GM12878 (cell line): ENCODE results near the gene BIRC5. TPM values are rescaled to one million over a fixed set of nuclear protein-coding genes. Genes with fewer than 3 reads are reported as not detected.

ENCODE experiments used
- ATAC-seq: fragments of 200-7000 bp; cut with Tn5 transposase; 3 replicates; pipeline ENCODE4 v1.9.1; 2020; ENCODE audit warnings: mild to moderate bottlenecking, moderate library complexity
- BruUV-seq: library from RNA; stranded (reverse); fragments of 400-500 nt; replicated peaks from 2 replicates; lab custom pipeline; 2021; lab: Mats Ljungman, UMichigan
- CTCF ChIA-PET: fragments of 300-600 bp; sonication (Branson Sonifier 250); formaldehyde crosslinking; extraction: SDS; loops from one replicate; lab custom pipeline; 2021; ENCODE audit warnings: inconsistent platforms; lab: Yijun Ruan, JAX
- POLR2A ChIA-PET: fragments of 350-600 bp; formaldehyde crosslinking; extraction: SDS; loops from one replicate; lab custom pipeline; 2021; ENCODE audit warnings: inconsistent platforms; lab: Charles Lee
- RAD21 ChIA-PET: fragments of 300-600 bp; sonication (Branson Sonifier 250); formaldehyde crosslinking; loops from one replicate; lab custom pipeline; 2023; ENCODE audit warnings: antibody characterized with exemption; ENCODE audit not compliant: unreplicated experiment; lab: Charles Lee
- SMC1A ChIA-PET: fragments of 300-600 bp; sonication (Branson Sonifier 250); formaldehyde crosslinking; loops from one replicate; lab custom pipeline; 2023; ENCODE audit not compliant: unreplicated experiment, uncharacterized antibody; lab: Charles Lee
- DNase-seq: peaks from one replicate; pipeline ENCODE4 v3.0.0-alpha.2; 2011; ENCODE audit warnings: low read depth, low spot score
- FAIRE-seq: peaks from 3 replicates; lab custom pipeline; 2011; peaks lifted over from hg19 to GRCh38; lab: Jason Lieb, UNC
- H2AFZ ChIP-seq: 2 replicates; pipeline ENCODE4 v1.6.0; 2011; ENCODE audit warnings: low read depth, low read length, control low read depth; ENCODE audit not compliant: control insufficient read depth
- H3K27ac ChIP-seq: 2 replicates; pipeline ENCODE4 v1.5.1; 2011; ENCODE audit warnings: control low read depth; ENCODE audit not compliant: control insufficient read depth, insufficient read depth
- H3K27me3 ChIP-seq, 2 experiments: replicated peaks in 1 of 2; 2 replicates each; pipeline versions ENCODE4 v1.6.0 to v1.6.1; 2011; ENCODE audit warnings: low read length in 1 of 2; ENCODE audit not compliant: control insufficient read depth in 2 of 2, insufficient read depth in 2 of 2
- H3K36me3 ChIP-seq, 2 experiments: 2 replicates each; pipeline ENCODE4 v1.5.1; 2011; ENCODE audit warnings: low read length in 1 of 2; ENCODE audit not compliant: control insufficient read depth in 2 of 2, insufficient read depth in 2 of 2
- H3K4me1 ChIP-seq: 2 replicates; pipeline ENCODE4 v1.6.1; 2011; ENCODE audit warnings: mild to moderate bottlenecking, low read length, moderate library complexity, mixed read lengths; ENCODE audit not compliant: control insufficient read depth, insufficient read depth
- H3K4me2 ChIP-seq: 2 replicates; pipeline ENCODE4 v1.6.0; 2011; ENCODE audit warnings: control low read depth; ENCODE audit not compliant: control insufficient read depth, insufficient read depth
- H3K4me3 ChIP-seq: fragments of 200-600 bp; sonication (generic); 2 replicates; pipeline ENCODE4 v1.5.1; 2016
- H3K79me2 ChIP-seq: 2 replicates; pipeline ENCODE4 v1.6.0; 2011; ENCODE audit warnings: low read length; ENCODE audit not compliant: control insufficient read depth, insufficient read depth
- H3K9ac ChIP-seq: 2 replicates; pipeline ENCODE4 v1.8.0; 2011; ENCODE audit warnings: low read length, control low read depth, mixed read lengths; ENCODE audit not compliant: control insufficient read depth, insufficient read depth
- H3K9me3 ChIP-seq: replicated peaks from 3 replicates; pipeline ENCODE4 v1.5.1; 2011; ENCODE audit warnings: mild to moderate bottlenecking, low read length; ENCODE audit not compliant: control insufficient read depth, insufficient read depth
- H4K20me1 ChIP-seq: 2 replicates; pipeline ENCODE4 v1.6.0; 2011; ENCODE audit not compliant: control insufficient read depth, insufficient read depth
- CBX3 ChIP-seq: fragments of 200-600 bp; sonication (generic); IDR thresholded peaks from 2 replicates; pipeline ENCODE4 v1.6.1; 2016; ENCODE audit warnings: low read depth, borderline replicate concordance
- KLF5 ChIP-seq: fragments of 450-650 bp; IDR thresholded peaks from 2 replicates; pipeline ENCODE4 v1.6.1; 2014; ENCODE audit warnings: mild to moderate bottlenecking; ENCODE audit not compliant: partially characterized antibody
- MXI1 ChIP-seq: fragments of 150-350 bp; IDR thresholded peaks from 2 replicates; pipeline ENCODE4 v1.6.1; 2011; ENCODE audit warnings: low read depth, mild to moderate bottlenecking, inconsistent platforms, low read length, improper control_type of control experiment
- NFXL1 ChIP-seq: fragments of 450-650 bp; IDR thresholded peaks from 2 replicates; pipeline ENCODE4 v1.6.1; 2017; ENCODE audit warnings: antibody characterized with exemption, mild to moderate bottlenecking, borderline replicate concordance
- TCF12 ChIP-seq: IDR thresholded peaks from 2 replicates; pipeline ENCODE4 v1.6.1; 2011; ENCODE audit warnings: low read depth, mild to moderate bottlenecking, low read length
- ZNF274 ChIP-seq: IDR thresholded peaks from one replicate; pipeline ENCODE4 v1.8.0; 2011; ENCODE audit not compliant: insufficient read length, insufficient read depth
- WGBS: methylation state at CpG from one replicate; pipeline ENCODE4 v1.1.6; 2016; ENCODE audit warnings: low lambda C conversion rate; ENCODE audit not compliant: insufficient replicate concordance, insufficient coverage; ENCODE audit errors: missing lambda C conversion rate; 5-methylcytosine and 5-hydroxymethylcytosine counted together
- in situ Hi-C: fragments of 300-500 bp; cut with MboI; formaldehyde crosslinking; loops from 9 replicates; pipeline ENCODE4 v1.14.3; 2018; ENCODE audit warnings: mixed read lengths
- intact Hi-C: fragments of 100-400 bp; cut with micrococcal nuclease; formaldehyde crosslinking; loops from one replicate; pipeline ENCODE4 v1.14.2; 2022; ENCODE audit not compliant: unreplicated experiment
- polyA plus RNA-seq, 11 experiments: library from polyadenylated mRNA; depleted of rRNA in 4 of 11; unstranded in 6 of 11; stranded (reverse) in 5 of 11; fragments of >200 nt; fragmentation: Nextera tagmentation in 4 of 11; fragmentation: Illumina TruSeq in 1 of 11; extraction: Ambion mirVana in 4 of 11; extraction: Trizol in 1 of 11; gene quantifications; 1 replicate in 1 of 11; 2 replicates in 10 of 11; pipeline versions ENCODE4 v1.2.1 to v1.2.3, GENCODE V29; 2011 to 2016; ENCODE audit warnings: inconsistent platforms in 2 of 11, missing spikeins in 2 of 11, low read depth in 1 of 11
- total RNA-seq, 4 experiments: library from RNA; depleted of rRNA in 3 of 4; stranded (reverse); fragments of >200 nt in 3 of 4; fragmentation: Illumina TruSeq in 1 of 4; extraction: Trizol in 1 of 4; gene quantifications; 2 replicates each; pipeline versions ENCODE4 v1.2.1 to v1.2.3, GENCODE V29; 2013 to 2021
- TF ChIP-seq, protein P1 (sequence below): fragments of 450-650 bp; IDR thresholded peaks from 2 replicates; pipeline ENCODE4 v1.6.1; 2017; ENCODE audit warnings: mild to moderate bottlenecking, low read depth, inconsistent platforms; ENCODE audit not compliant: poor library complexity, severe bottlenecking
- TF ChIP-seq, protein P2 (sequence below): fragments of 450-650 bp; IDR thresholded peaks from 2 replicates; pipeline ENCODE4 v1.6.1; 2018; ENCODE audit warnings: borderline replicate concordance, mild to moderate bottlenecking; ENCODE audit not compliant: partially characterized antibody

Gene BIRC5
- total and polyA plus RNA-seq, 10 of the 15 experiments (the other 5 are each of a cell fraction or from before 2014, with no cell fraction given): 41.0 to 175 (median 90.8) TPM

DNA sequence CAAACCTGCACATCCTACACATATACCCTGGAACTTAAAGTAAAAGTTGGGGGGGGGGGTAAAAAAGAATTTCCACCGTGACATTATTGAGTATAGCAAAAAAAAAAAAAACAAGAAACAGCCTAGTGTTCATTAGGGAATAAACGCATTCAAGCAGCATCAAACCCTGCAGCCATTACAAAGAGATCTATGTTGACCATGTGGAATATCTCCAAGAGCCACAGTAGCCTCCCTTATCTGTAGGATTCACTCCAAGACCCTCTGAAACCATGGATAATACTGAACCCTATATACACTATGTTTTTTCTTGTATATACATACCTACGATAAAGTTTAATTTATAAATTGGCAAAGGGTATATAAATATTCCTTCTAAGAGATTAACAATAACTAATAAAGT lies 5.6 kb upstream of the BIRC5 start:
- SMC1A ChIA-PET: no interaction called here
- CTCF ChIA-PET: no interaction called here
- Histone ChIP-seq H3K36me3 (peaks cover 0 to 11% of the 10 kb centered on the region in 2 experiments; a peak in 3 of 4 replicates), H2AFZ (no peak overlapping the region), H3K4me1 (no peaks in the 10 kb centered on the region), H3K4me2 (no peak overlapping the region), H3K9ac (no peak overlapping the region), H4K20me1 (no peaks in the 10 kb centered on the region), H3K9me3 (no peaks in the 10 kb centered on the region), H3K27me3 (no peaks in the 10 kb centered on the region), H3K4me3 (no peak overlapping the region), H3K27ac (no peak overlapping the region), H3K79me2 (no peaks in the 10 kb centered on the region)
- DNase-seq (no peak), FAIRE-seq (no peak), ATAC-seq (no peak)
- WGBS: 86% methylated on average over 3 of the region's 3 CpGs
- POLR2A ChIA-PET: no interaction called here
- in situ Hi-C loops: no loop called here
- intact Hi-C loops: no loop called here
- BruUV-seq: no TSS peak
- TF ChIP-seq KLF5: no peak
- TF ChIP-seq, protein P1, sequence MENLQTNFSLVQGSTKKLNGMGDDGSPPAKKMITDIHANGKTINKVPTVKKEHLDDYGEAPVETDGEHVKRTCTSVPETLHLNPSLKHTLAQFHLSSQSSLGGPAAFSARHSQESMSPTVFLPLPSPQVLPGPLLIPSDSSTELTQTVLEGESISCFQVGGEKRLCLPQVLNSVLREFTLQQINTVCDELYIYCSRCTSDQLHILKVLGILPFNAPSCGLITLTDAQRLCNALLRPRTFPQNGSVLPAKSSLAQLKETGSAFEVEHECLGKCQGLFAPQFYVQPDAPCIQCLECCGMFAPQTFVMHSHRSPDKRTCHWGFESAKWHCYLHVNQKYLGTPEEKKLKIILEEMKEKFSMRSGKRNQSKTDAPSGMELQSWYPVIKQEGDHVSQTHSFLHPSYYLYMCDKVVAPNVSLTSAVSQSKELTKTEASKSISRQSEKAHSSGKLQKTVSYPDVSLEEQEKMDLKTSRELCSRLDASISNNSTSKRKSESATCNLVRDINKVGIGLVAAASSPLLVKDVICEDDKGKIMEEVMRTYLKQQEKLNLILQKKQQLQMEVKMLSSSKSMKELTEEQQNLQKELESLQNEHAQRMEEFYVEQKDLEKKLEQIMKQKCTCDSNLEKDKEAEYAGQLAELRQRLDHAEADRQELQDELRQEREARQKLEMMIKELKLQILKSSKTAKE: no peak
- RAD21 ChIA-PET: interaction anchor here (1.0 kb wide), 1 partner anchor 34 kb away, joined by 4 read pairs; no protein-coding TSS in a partner anchor

DNA sequence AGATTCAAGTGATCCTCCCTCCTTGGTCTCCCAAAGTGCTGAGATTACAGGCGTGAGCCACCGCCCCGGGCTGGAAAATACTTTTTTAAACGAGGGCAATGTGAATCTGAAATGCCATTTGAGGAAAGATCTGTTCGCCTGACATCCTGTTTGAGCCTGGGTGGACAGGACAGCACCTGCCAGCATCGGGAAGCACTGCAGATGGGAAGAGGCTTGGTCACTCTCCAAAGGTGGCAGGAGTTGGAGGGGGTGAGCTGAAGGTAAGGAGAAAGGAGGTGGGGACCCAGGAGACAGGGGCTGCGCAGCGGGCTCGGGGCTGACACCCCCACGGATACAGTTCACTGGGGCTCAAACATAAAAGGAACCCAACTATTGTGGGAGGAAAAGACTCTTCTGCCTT lies 3.9 kb upstream of the BIRC5 start:
- H4K20me1 ChIP-seq: no peaks in the 10 kb centered on the region
- H3K4me1 ChIP-seq: no peaks in the 10 kb centered on the region
- H3K27me3 ChIP-seq: no peaks in the 10 kb centered on the region
- H3K9me3 ChIP-seq: no peaks in the 10 kb centered on the region
- H2AFZ ChIP-seq: no peak overlapping the region
- no peak for ATAC-seq
- RAD21 ChIA-PET: no interaction called here
- no peak for FAIRE-seq
- no peak overlapping the region for H3K4me3 ChIP-seq
- H3K9ac ChIP-seq: no peak overlapping the region
- DNase-seq: no peak
- in situ Hi-C loops: no loop called here
- BruUV-seq: no TSS peak
- peaks cover 0 to 6% of the 10 kb centered on the region in 2 experiments; a peak in 3 of 4 replicates for H3K36me3 ChIP-seq
- TF ChIP-seq CBX3: no peak
- no peak for TF ChIP-seq NFXL1
- TF ChIP-seq, protein P2, sequence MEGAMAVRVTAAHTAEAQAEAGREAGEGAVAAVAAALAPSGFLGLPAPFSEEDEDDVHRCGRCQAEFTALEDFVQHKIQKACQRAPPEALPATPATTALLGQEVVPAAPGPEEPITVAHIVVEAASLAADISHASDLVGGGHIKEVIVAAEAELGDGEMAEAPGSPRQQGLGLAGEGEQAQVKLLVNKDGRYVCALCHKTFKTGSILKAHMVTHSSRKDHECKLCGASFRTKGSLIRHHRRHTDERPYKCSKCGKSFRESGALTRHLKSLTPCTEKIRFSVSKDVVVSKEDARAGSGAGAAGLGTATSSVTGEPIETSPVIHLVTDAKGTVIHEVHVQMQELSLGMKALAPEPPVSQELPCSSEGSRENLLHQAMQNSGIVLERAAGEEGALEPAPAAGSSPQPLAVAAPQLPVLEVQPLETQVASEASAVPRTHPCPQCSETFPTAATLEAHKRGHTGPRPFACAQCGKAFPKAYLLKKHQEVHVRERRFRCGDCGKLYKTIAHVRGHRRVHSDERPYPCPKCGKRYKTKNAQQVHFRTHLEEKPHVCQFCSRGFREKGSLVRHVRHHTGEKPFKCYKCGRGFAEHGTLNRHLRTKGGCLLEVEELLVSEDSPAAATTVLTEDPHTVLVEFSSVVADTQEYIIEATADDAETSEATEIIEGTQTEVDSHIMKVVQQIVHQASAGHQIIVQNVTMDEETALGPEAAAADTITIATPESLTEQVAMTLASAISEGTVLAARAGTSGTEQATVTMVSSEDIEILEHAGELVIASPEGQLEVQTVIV: no peak
- no peak for TF ChIP-seq MXI1
- no peak for TF ChIP-seq TCF12
- no peak for TF ChIP-seq ZNF274
- TF ChIP-seq, all 136 proteins: peak for 0
- Histone ChIP-seq H3K4me2 (no peak overlapping the region), H3K79me2 (peaks cover 10% of the 10 kb centered on the region), H3K27ac (no peak overlapping the region)
- WGBS: 82% methylated on average over 10 of the region's 10 CpGs
- POLR2A ChIA-PET: interaction anchor here (0.7 kb wide), 2 partner anchors 16 kb away, joined by 5 to 6 read pairs; no protein-coding TSS in a partner anchor
- intact Hi-C loops: no loop called here
- CTCF ChIA-PET: no interaction called here
- SMC1A ChIA-PET: no interaction called here
